ENCODE data around the gene TSC1.

DNA sequence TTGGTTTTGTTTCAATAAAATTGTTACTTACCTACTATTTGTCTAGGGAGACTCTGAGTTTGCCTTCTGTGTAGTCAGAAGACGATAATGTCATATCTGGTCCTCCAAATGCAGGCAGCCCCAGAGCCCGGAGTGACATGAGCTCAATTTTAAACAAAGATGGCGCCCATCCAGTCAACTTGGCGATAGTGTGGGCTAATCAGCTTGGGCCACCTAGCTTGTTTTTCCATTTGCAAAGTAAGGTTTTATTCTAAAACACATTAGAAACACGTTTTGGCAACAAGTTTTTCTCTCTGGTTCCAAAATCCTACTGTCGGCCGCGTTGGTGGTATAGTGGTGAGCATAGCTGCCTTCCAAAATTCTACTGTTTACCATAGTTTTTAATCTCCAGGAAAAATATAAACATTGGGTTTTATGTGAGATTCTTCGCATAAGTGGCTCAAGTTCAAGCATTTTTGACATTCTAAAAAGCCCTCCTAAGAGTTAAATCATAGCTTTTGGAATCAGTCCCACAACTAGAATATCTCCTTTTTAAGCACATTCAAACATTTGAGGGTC is 13.2 kb downstream of the TSC1 start:
- TF ChIP-seq, protein P1, sequence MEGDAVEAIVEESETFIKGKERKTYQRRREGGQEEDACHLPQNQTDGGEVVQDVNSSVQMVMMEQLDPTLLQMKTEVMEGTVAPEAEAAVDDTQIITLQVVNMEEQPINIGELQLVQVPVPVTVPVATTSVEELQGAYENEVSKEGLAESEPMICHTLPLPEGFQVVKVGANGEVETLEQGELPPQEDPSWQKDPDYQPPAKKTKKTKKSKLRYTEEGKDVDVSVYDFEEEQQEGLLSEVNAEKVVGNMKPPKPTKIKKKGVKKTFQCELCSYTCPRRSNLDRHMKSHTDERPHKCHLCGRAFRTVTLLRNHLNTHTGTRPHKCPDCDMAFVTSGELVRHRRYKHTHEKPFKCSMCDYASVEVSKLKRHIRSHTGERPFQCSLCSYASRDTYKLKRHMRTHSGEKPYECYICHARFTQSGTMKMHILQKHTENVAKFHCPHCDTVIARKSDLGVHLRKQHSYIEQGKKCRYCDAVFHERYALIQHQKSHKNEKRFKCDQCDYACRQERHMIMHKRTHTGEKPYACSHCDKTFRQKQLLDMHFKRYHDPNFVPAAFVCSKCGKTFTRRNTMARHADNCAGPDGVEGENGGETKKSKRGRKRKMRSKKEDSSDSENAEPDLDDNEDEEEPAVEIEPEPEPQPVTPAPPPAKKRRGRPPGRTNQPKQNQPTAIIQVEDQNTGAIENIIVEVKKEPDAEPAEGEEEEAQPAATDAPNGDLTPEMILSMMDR (IDR thresholded peaks at IDR 0.05), result no peak
- TF ChIP-seq POLR2A (IDR thresholded peaks at IDR 0.05), result no peak

Measured in testis (tissue), 2 donors.